ENCODE results near the gene CFAP70. TPM values are rescaled to one million over a fixed set of nuclear protein-coding genes. Genes with fewer than 3 reads are reported as not detected.
A peak's percentile ranks its signal among the peaks of the same experiment; 100 is the strongest.

The CFAP70 gene
- total RNA-seq (2021; ENCODE audit: unreplicated experiment) (2.9 TPM), Bru-seq, nascent RNA (percentile 53 among the genes with signal in this experiment), BruChase-seq, experiment 1, labeled RNA remaining after a 6-hour chase (percentile 74 among the genes with signal in this experiment), BruChase-seq, experiment 2, labeled RNA remaining after a 2-hour chase (percentile 67 among the genes with signal in this experiment)
- 1.5 and 1.6 TPM in 2 replicates for polyA plus RNA-seq (2012)
- long read RNA-seq, partial matches to known transcripts, result 0 of 1 reads
- long read RNA-seq, other reads (novel, unspliced or antisense), result 1 of 1 reads

DNA sequence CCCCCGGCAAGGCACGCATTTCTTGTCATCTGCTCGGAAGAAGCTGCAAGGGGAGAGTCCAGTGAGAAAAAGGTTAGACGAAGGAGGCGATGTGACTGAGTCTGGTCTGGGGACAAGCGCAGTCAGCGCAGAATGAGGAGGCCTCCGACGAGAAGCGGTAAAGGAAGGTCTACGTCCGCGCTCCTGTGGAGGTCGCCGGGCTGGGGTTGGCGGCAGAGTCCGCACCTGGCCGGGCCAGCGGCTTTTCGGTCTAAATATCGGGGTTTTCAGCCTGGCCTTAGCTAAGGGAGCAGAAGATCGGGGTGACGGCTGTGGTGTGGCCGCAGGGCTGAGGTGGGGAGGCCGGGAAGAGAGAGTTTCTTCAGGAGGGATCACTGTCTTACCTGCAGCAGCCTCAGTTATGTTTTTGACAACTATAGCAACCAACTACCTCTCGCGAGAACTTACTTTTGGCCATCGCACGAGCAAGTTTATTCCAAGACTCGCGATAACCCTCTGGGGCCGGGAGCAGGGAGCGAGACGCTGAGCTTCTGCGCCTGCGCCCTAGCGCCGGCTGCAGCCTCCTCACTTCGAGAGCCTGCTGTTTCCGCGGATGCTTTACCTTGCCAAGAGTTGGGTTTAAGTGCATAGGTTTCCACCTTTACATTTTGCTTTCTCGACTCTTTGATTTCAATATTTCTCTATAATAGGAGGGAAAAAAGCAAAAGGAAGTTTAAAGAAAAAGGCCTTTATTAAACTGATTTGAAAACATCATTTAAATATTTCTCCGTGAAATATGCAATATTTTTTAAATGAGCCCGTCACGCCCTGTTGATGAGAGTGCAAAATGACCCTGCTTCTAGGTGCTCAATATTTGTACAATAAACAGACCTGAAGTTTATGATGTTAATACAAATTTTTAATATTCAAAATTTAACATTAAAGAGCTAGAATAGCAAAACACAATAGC lies at the start of gene CFAP70:
TSS of gene CFAP70 (minus strand) at position 534 of the 949 bp plus-strand sequence. CDS start 4,068 bp downstream, outside the sequence.
- no peaks in the 10 kb centered on the region for H3K4me1 ChIP-seq (ENCODE audit: control insufficient read depth in 1 of 2, insufficient read depth in 2 of 2, low read length in 2 of 2)
- no peaks in the 10 kb centered on the region for H3K79me2 ChIP-seq (ENCODE audit: insufficient read depth, low read length)
- no peaks in the 10 kb centered on the region for H3K9me3 ChIP-seq (ENCODE audit: control insufficient read depth in 1 of 2, insufficient read depth in 1 of 2, low read depth in 1 of 2, low read length in 2 of 2)
- no TSS peak for BruUV-seq (replicated peaks)
- no peaks in the 10 kb centered on the region for H4K20me1 ChIP-seq (ENCODE audit: insufficient read depth)
- no peak within 1 kb of the TSS for H2AFZ ChIP-seq (ENCODE audit: low read depth, low read length, poor library complexity, severe bottlenecking)
- CTCF ChIA-PET, result no interaction called here
- H3K4me3 ChIP-seq (replicated peaks in 1 of 2; ENCODE audit: low read depth in 1 of 2, low read length in 2 of 2), result no peak within 1 kb of the TSS
- no peak for ATAC-seq
- H3K4me2 ChIP-seq (ENCODE audit: low read length), result no peak within 1 kb of the TSS
- H3K9ac ChIP-seq (ENCODE audit: low read length), result no peak within 1 kb of the TSS
- no peaks in the 10 kb centered on the region for H3K27me3 ChIP-seq (ENCODE audit: insufficient read depth, low read length)
- POLR2A ChIA-PET, result no interaction called here
- DNase-seq (ENCODE audit: low read depth, low spot score), result no peak
- H3K9me2 ChIP-seq (ENCODE audit: insufficient read depth), result no peaks in the 10 kb centered on the region
- RAD21 ChIA-PET (ENCODE audit: low non-redundant PET in 1 of 2, low total read pairs in 2 of 2, uncharacterized antibody in 2 of 2, unreplicated experiment in 2 of 2), result no interaction called here
- no peak for TF ChIP-seq FOSL1 (IDR thresholded peaks at IDR 0.05; ENCODE audit: low read depth)
- no peak for TF ChIP-seq RAD21 (IDR thresholded peaks at IDR 0.05; ENCODE audit: low read depth)
- intact Hi-C loops (cut with micrococcal nuclease), result no loop called here
- no peak within 1 kb of the TSS for H3K27ac ChIP-seq (ENCODE audit: low read depth, low read length)
- H3K36me3 ChIP-seq (ENCODE audit: control insufficient read depth in 1 of 2, insufficient read depth in 2 of 2, low read length in 2 of 2), result no peaks in the 10 kb centered on the region

DNA sequence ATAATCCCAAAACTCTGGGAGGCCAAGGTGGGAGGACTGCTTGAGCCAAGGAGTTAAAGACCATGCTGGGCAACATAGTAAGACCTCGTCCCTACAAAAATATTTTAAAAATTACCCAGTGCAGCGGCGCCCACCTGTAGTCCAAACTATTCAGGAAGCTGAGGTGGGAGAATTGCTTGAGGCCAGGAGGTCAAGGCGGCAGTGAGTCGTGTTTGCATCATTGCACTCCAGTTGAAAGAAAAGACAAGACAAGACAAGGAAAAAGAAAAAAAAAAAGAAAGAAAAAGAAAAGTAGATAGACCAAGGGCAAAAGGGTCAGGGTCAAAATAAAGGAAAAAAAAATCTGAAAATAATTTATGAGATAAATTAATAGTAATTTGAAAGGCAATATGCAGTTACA lies 49.4 kb upstream of the CFAP70 start:
- no peak overlapping the region for H3K27ac ChIP-seq (ENCODE audit: low read depth, low read length)
- no peak for DNase-seq (ENCODE audit: low read depth, low spot score)
- no TSS peak for BruUV-seq (replicated peaks)
- TF ChIP-seq POLR2AphosphoS5 (IDR thresholded peaks at IDR 0.05; ENCODE audit: low read depth, low read length), result no peak
- no peak for TF ChIP-seq SRF (IDR thresholded peaks at IDR 0.05; ENCODE audit: low read depth)
- TF ChIP-seq, protein P1, sequence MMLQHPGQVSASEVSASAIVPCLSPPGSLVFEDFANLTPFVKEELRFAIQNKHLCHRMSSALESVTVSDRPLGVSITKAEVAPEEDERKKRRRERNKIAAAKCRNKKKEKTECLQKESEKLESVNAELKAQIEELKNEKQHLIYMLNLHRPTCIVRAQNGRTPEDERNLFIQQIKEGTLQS (IDR thresholded peaks at IDR 0.05), result no peak
- TF ChIP-seq, protein P2, sequence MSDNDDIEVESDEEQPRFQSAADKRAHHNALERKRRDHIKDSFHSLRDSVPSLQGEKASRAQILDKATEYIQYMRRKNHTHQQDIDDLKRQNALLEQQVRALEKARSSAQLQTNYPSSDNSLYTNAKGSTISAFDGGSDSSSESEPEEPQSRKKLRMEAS (IDR thresholded peaks at IDR 0.05), result no peak
- no peak for TF ChIP-seq EZH2 (IDR thresholded peaks at IDR 0.05)
- TF ChIP-seq POLR2A (IDR thresholded peaks at IDR 0.05; ENCODE audit: borderline replicate concordance, extremely low read depth, insufficient read depth, insufficient read length), result no peak
- TF ChIP-seq ELF1 (IDR thresholded peaks at IDR 0.05; ENCODE audit: borderline replicate concordance, low read depth), result no peak
- TF ChIP-seq, protein P3, sequence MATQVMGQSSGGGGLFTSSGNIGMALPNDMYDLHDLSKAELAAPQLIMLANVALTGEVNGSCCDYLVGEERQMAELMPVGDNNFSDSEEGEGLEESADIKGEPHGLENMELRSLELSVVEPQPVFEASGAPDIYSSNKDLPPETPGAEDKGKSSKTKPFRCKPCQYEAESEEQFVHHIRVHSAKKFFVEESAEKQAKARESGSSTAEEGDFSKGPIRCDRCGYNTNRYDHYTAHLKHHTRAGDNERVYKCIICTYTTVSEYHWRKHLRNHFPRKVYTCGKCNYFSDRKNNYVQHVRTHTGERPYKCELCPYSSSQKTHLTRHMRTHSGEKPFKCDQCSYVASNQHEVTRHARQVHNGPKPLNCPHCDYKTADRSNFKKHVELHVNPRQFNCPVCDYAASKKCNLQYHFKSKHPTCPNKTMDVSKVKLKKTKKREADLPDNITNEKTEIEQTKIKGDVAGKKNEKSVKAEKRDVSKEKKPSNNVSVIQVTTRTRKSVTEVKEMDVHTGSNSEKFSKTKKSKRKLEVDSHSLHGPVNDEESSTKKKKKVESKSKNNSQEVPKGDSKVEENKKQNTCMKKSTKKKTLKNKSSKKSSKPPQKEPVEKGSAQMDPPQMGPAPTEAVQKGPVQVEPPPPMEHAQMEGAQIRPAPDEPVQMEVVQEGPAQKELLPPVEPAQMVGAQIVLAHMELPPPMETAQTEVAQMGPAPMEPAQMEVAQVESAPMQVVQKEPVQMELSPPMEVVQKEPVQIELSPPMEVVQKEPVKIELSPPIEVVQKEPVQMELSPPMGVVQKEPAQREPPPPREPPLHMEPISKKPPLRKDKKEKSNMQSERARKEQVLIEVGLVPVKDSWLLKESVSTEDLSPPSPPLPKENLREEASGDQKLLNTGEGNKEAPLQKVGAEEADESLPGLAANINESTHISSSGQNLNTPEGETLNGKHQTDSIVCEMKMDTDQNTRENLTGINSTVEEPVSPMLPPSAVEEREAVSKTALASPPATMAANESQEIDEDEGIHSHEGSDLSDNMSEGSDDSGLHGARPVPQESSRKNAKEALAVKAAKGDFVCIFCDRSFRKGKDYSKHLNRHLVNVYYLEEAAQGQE (IDR thresholded peaks at IDR 0.05; ENCODE audit: low read depth), result no peak
- peak; percentile 46; the same call in 1 of the 2 replicates for TF ChIP-seq JUND (IDR thresholded peaks at IDR 0.05)
- 0 out of 2 replicates have a peak, but pooled peaks have one; percentile 35 for TF ChIP-seq SP1 (IDR thresholded peaks at IDR 0.05; ENCODE audit: low read depth)
- no peak for TF ChIP-seq EZH2phosphoT487 (IDR thresholded peaks at IDR 0.05; ENCODE audit: borderline replicate concordance)
- TF ChIP-seq FOSL1 (IDR thresholded peaks at IDR 0.05; ENCODE audit: low read depth), result peak; percentile 77
- no peak for TF ChIP-seq CBX3 (IDR thresholded peaks at IDR 0.05; ENCODE audit: low read depth)
- TF ChIP-seq ZFX (IDR thresholded peaks at IDR 0.05), result no peak
- ChIA-PET CTCF (interaction anchor here (1.3 kb wide), 1 partner anchor 10 kb away, joined by 6 read pairs; no protein-coding TSS in a partner anchor), POLR2A (no interaction called here), RAD21 (ENCODE audit: low non-redundant PET in 1 of 2, low total read pairs in 2 of 2, uncharacterized antibody in 2 of 2, unreplicated experiment in 2 of 2) (no interaction called here)
- H3K9me3 ChIP-seq (ENCODE audit: control insufficient read depth in 1 of 2, insufficient read depth in 1 of 2, low read depth in 1 of 2, low read length in 2 of 2), result no peaks in the 10 kb centered on the region
- H3K4me2 ChIP-seq (ENCODE audit: low read length), result peak overlapping the region; percentile 37; the same call in 1 of the 2 replicates
- intact Hi-C loops (cut with micrococcal nuclease), result no loop called here
- no peak for ATAC-seq
- no peak overlapping the region for H3K4me3 ChIP-seq (replicated peaks in 1 of 2; ENCODE audit: low read depth in 1 of 2, low read length in 2 of 2)
- H3K79me2 ChIP-seq (ENCODE audit: insufficient read depth, low read length), result peaks cover 97% of the 10 kb centered on the region
- no peaks in the 10 kb centered on the region for H3K9me2 ChIP-seq (ENCODE audit: insufficient read depth)
- no peaks in the 10 kb centered on the region for H3K27me3 ChIP-seq (ENCODE audit: insufficient read depth, low read length)
- no peaks in the 10 kb centered on the region for H3K36me3 ChIP-seq (ENCODE audit: control insufficient read depth in 1 of 2, insufficient read depth in 2 of 2, low read length in 2 of 2)
- H2AFZ ChIP-seq (ENCODE audit: low read depth, low read length, poor library complexity, severe bottlenecking), result no peak overlapping the region
- H3K4me1 ChIP-seq (ENCODE audit: control insufficient read depth in 1 of 2, insufficient read depth in 2 of 2, low read length in 2 of 2), result peaks cover 5 to 23% of the 10 kb centered on the region in 2 experiments
- H3K9ac ChIP-seq (ENCODE audit: low read length), result no peak overlapping the region
- H4K20me1 ChIP-seq (ENCODE audit: insufficient read depth), result peaks cover 12% of the 10 kb centered on the region; the same call in 1 of the 2 replicates
